Kidney (tissue), 14 donors: ENCODE measurements around the gene OR11A1. TPM values are rescaled to one million over a fixed set of nuclear protein-coding genes. Genes with fewer than 3 reads are reported as not detected.

Source experiments
- DNase-seq, 5 donors: peaks; one replicate each; pipeline ENCODE4 v3.0.0-alpha.2; 2013 to 2020
- FAIRE-seq: peaks from 2 replicates; lab custom pipeline; 2012; peaks lifted over from hg19 to GRCh38; lab: Jason Lieb, UNC
- H3K27ac ChIP-seq, 2 donors: one replicate each; pipeline ENCODE4 v1.7.0; 2013; ENCODE audit warnings: low read depth in 2 of 2, low read length in 2 of 2, inconsistent platforms in 1 of 2
- H3K27me3 ChIP-seq: one replicate; pipeline ENCODE4 v1.7.1; 2013; ENCODE audit warnings: low read length, inconsistent platforms; ENCODE audit not compliant: control insufficient read depth, insufficient read depth
- H3K36me3 ChIP-seq, 3 donors: one replicate each; pipeline versions ENCODE4 v1.7.0 to v1.7.1; 2013; ENCODE audit warnings: low read length in 3 of 3, control low read depth in 1 of 3, inconsistent platforms in 1 of 3; ENCODE audit not compliant: insufficient read depth in 3 of 3, control insufficient read depth in 2 of 3
- H3K4me1 ChIP-seq, 3 donors: one replicate each; pipeline versions ENCODE4 v1.7.0 to v1.7.1; 2013; ENCODE audit warnings: low read length in 3 of 3, inconsistent platforms in 1 of 3, low read depth in 1 of 3; ENCODE audit not compliant: control insufficient read depth in 2 of 3, insufficient read depth in 2 of 3
- H3K4me3 ChIP-seq, 3 donors: one replicate each; pipeline versions ENCODE4 v1.7.0 to v1.8.1; 2013; ENCODE audit warnings: low read length in 3 of 3, control low read depth in 1 of 3, inconsistent platforms in 1 of 3
- H3K9ac ChIP-seq, 3 donors: one replicate each; pipeline versions ENCODE4 v1.7.0 to v1.7.1; 2013; ENCODE audit warnings: low read length in 3 of 3, control low read depth in 1 of 3, inconsistent platforms in 1 of 3
- H3K9me3 ChIP-seq, 3 donors: one replicate each; pipeline versions ENCODE4 v1.7.0 to v1.7.1; 2013; ENCODE audit warnings: low read length in 3 of 3, control low read depth in 1 of 3, inconsistent platforms in 1 of 3; ENCODE audit not compliant: control insufficient read depth in 2 of 3, insufficient read depth in 1 of 3
- intact Hi-C: fragments of 100-400 bp; cut with DNase I; formaldehyde crosslinking; loops from one replicate; pipeline ENCODE4 v1.11.1; 2022
- polyA plus RNA-seq: library from polyadenylated mRNA; stranded (reverse); fragments of 350-450 nt; fragmentation: Illumina TruSeq; extraction: RNeasy Lipid Tissue Mini Kit (QIAGEN cat#74804); gene quantifications from one replicate; pipeline ENCODE4 v1.2.3, GENCODE V29; 2014; ENCODE audit warnings: low read depth, low replicate concordance; ENCODE audit not compliant: insufficient read depth
- total RNA-seq: library from RNA; stranded (reverse); fragmentation: NEBNext Ultra II Directional; extraction: Animal tissue kit (Norgen Biotek cat#: 25700); gene quantifications from one replicate; pipeline ENCODE4 v1.2.1, GENCODE V29; 2021
- TF ChIP-seq, protein P1 (sequence below): IDR thresholded peaks from 3 replicates; pipeline ENCODE4 v1.5.1; 2012; ENCODE audit warnings: mild to moderate bottlenecking, moderate library complexity, borderline replicate concordance; ENCODE audit not compliant: insufficient read depth; ENCODE audit errors: extremely low read depth
- donor health status: control.
- donor health status: control.
- donor health status: control.
- donor health status: control.
- donor health status: control.
- donor health status: DM: yes; HTN: yes; CAD: no.
- donor health status: Normal renal cell carcinoma (clear cell type).

The OR11A1 gene
- total and polyA plus RNA-seq, 2 donors from 2014 or later = not detected

GRCh38 chr6:29479560-29479959 lies 22.7 kb upstream of the OR11A1 start:
- Histone ChIP-seq H3K36me3 (no peaks in the 10 kb centered on the region), H3K4me3 (no peak overlapping the region), H3K9me3 (no peaks in the 10 kb centered on the region), H3K9ac (no peak overlapping the region), H3K27ac (no peak overlapping the region), H3K4me1 (no peaks in the 10 kb centered on the region), H3K27me3 (no peaks in the 10 kb centered on the region)
- FAIRE-seq (no peak), DNase-seq (no peak)
- intact Hi-C loops = no loop called here
- TF ChIP-seq, protein P1, sequence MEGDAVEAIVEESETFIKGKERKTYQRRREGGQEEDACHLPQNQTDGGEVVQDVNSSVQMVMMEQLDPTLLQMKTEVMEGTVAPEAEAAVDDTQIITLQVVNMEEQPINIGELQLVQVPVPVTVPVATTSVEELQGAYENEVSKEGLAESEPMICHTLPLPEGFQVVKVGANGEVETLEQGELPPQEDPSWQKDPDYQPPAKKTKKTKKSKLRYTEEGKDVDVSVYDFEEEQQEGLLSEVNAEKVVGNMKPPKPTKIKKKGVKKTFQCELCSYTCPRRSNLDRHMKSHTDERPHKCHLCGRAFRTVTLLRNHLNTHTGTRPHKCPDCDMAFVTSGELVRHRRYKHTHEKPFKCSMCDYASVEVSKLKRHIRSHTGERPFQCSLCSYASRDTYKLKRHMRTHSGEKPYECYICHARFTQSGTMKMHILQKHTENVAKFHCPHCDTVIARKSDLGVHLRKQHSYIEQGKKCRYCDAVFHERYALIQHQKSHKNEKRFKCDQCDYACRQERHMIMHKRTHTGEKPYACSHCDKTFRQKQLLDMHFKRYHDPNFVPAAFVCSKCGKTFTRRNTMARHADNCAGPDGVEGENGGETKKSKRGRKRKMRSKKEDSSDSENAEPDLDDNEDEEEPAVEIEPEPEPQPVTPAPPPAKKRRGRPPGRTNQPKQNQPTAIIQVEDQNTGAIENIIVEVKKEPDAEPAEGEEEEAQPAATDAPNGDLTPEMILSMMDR = no peak

DNA sequence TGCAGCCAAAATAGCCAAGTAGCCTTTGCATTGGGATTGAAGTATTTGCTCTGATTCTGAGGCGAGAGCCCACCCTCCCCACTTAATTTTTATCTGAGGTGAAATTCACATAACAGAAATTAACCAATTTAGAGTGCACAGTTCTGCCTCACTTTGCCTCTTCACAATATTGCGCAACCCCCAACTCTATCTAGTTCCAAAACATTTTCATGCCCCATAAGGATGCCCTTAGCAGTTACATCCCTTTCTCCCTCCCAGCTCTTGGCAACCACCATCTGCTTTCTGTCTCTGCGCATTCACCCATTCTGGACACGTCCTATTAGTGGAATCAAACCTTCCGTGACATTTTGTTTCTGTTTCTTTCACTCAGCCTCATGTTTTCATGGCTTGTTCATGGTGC lies 21.9 kb upstream of the OR11A1 start:
- no peak for FAIRE-seq
- Histone ChIP-seq H3K36me3 (no peaks in the 10 kb centered on the region), H3K9ac (no peak overlapping the region), H3K27ac (no peak overlapping the region), H3K4me1 (no peaks in the 10 kb centered on the region), H3K27me3 (no peaks in the 10 kb centered on the region), H3K4me3 (no peak overlapping the region), H3K9me3 (no peaks in the 10 kb centered on the region)
- DNase-seq = no peak
- TF ChIP-seq, protein P1 = no peak
- intact Hi-C loops = no loop called here

DNA sequence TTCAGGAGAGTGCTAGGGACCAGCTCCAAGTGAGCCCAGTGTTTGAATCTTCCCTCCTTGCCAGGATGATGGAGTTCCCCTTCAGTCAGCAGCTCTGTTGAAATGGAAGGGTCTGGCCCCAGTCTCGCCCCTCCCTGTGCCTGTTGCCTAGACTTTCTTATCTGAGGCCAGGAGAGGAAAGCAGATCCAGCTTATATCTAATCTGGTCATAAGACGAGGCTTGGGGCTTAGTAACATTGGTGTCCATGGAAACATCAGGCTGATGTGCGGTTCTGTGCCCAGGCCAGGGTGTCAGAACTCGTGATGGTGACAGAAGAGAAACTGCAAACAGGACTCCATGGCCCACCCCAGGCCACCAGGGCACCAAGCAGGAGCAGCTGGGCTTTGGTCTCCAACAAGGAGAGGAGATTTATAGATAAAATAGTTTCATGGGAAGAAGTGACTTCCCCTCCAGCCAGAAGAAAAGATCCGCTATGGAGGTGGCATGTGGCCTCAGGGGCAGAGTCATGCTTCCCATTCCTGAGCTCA lies 21.1 kb upstream of the OR11A1 start:
- intact Hi-C loops = no loop called here
- no peaks in the 10 kb centered on the region for H3K27me3 ChIP-seq
- DNase-seq (no peak), FAIRE-seq (no peak)
- H3K4me1 ChIP-seq = no peaks in the 10 kb centered on the region
- no peak overlapping the region for H3K9ac ChIP-seq
- H3K36me3 ChIP-seq = no peaks in the 10 kb centered on the region
- TF ChIP-seq, protein P1 = no peak
- no peak overlapping the region for H3K4me3 ChIP-seq
- no peak overlapping the region for H3K27ac ChIP-seq
- no peaks in the 10 kb centered on the region for H3K9me3 ChIP-seq

GRCh38 chr6:29474996-29475395 lies 18.1 kb upstream of the OR11A1 start:
- H3K4me1 ChIP-seq = no peaks in the 10 kb centered on the region
- no peak overlapping the region for H3K4me3 ChIP-seq
- no peak for FAIRE-seq
- no peaks in the 10 kb centered on the region for H3K9me3 ChIP-seq
- TF ChIP-seq, protein P1 = no peak
- H3K27me3 ChIP-seq = no peaks in the 10 kb centered on the region
- H3K27ac ChIP-seq = no peak overlapping the region
- intact Hi-C loops = no loop called here
- H3K9ac ChIP-seq = no peak overlapping the region
- no peak for DNase-seq
- H3K36me3 ChIP-seq = no peaks in the 10 kb centered on the region
